HG03571 (cell line): ENCODE results near the gene FRG1.
"Not testable (repeated sequence)": the region's sequence is repeated elsewhere in the genome, so short reads cannot be mapped to it uniquely, and the experiment has no call there.

Experiments used
- ATAC-seq: cut with Tn5 transposase; IDR thresholded peaks from one replicate; pipeline ENCODE4 v1.9.1; 2021; ENCODE audit not compliant: unreplicated experiment

Gene FRG1

GRCh38 chr4:189940178-189941004 is at the start of gene FRG1:
FRG1 (plus strand) TSS chr4:189940872; CDS start chr4:189941010, 138 bp downstream.
- ATAC-seq: peak; percentile 100

- no peak for ATAC-seq
Measured at GRCh38 chr4:189897667-189898066, 43.0 kb upstream of the FRG1 start.

DNA sequence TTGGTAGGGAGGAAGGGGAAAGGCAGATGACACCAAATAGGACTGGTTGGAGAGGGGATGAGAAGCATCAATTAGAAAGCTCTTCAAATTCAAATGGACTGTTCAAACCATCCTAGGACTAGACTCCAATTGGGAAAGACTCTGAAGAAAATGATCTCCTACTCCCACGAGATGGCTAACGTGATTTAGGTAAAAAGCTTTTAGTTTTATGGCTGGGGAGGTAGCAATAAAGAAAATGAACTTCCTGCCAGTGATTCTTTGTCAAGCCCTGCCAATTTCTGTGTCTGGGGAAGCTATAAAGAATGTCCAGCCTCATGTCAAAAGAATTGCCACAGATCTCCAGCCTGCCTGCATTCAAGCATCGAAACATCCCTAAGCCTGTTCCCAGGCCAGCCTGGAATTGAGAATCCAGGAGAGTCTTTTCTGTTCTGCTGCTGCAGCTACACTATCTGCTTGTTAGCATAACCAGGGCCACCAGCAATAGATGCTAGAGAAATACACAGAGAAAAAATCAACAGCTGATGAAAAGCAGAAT is 41.1 kb upstream of the FRG1 start:
- ATAC-seq: not testable (repeated sequence)

DNA sequence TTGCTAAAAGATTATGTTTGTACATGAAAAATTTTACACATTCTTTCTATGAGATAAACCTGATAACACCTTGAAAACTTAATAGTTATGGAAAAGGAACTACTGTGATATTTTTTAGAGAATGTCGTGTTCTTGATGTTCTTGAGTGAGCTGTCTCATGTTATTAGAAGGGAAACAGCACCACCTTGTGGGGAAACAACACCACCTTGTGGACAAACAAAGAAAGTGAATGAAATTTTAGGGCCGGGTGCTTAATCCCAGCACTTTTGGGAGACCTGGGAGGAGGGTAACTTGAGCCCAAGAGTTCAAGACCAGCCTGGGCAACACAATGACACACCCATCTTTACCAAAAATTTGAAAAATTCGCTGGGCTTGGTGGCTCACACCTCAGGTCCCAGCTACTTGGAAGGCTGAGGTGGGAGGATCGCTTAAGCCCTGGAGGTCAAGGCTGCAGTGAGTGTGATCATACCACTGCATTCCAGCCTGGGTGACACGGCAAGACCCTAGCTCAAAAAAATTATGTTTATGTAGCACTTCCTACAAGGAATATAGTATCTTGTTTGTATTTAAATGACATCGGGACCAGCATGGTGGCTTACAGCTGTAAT is 36.1 kb upstream of the FRG1 start:
- ATAC-seq: not testable (repeated sequence)

GRCh38 chr4:189912170-189912569 is 28.5 kb upstream of the FRG1 start:
- ATAC-seq: no peak

- ATAC-seq: no peak
Measured at GRCh38 chr4:189917161-189917891, 23.3 kb upstream of the FRG1 start.

GRCh38 chr4:189921058-189921457 is 19.6 kb upstream of the FRG1 start:
- no peak for ATAC-seq

GRCh38 chr4:189926742-189927141 is 13.9 kb upstream of the FRG1 start:
- not testable (repeated sequence) for ATAC-seq

DNA sequence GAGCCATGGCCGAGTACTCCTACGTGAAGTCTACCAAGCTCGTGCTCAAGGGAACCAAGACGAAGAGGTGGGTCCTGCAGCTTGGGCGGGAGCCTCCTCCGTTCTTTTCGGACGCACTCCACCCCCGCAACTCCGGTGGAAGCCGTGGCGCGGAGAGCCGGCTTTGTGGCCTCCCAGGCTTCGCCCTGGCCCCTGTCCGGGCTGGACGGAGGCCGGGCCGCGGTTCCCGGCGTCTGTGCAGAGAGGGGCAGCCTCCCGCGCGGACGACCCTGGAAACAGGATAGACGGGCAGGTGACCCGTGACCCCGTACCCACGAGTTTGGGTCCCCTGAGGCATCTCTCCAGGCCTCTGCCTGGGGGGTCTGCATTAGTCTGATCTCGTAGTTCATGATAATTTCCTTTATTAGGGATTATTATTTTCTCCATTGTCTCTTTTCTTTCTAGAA is 356 bp downstream of the FRG1 start:
- ATAC-seq: no peak

- ATAC-seq: not testable (repeated sequence)
Measured at GRCh38 chr4:189942412-189942811, 1.7 kb downstream of the FRG1 start.

- ATAC-seq: not testable (repeated sequence)
Measured at GRCh38 chr4:189944077-189944476, 3.4 kb downstream of the FRG1 start.

DNA sequence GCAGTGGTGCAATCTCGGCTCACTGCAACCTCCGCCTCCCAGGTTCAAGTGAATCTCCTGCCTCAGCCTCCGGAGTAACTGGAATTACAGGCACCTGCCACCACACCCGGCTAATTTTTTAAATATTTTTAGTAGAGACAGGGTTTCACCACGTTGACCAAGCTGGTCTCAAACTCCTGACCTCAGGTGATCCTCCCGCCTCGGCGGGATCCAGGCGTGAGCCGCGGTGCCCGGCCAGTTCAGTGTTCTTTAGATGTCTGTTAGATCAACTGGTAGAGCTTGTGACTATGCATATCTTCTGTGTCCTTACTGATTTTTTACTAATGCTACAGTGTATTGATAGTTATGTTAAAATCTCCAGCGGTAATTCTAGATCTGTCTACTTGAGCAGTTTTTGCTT is 6.2 kb downstream of the FRG1 start:
- not testable (repeated sequence) for ATAC-seq

DNA sequence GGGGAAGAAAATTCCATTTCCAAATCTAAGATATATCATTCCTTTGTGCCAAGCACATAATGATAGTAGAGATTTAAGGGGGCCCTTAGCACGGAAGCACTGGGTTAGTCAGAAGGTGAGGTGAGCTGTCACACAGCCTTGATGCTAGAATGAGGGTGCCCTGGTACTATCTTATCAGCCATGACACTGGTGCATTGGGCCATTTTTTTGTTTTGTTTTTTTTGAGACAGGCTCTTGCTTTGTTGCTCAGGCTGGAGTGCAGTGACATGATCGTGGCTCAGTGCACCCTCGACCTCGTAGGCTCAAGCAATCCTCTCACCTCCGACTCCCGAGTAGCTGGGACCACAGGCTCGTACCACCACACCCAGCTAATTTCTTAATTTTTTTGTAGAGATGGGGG is 7.8 kb downstream of the FRG1 start:
- ATAC-seq: not testable (repeated sequence)

DNA sequence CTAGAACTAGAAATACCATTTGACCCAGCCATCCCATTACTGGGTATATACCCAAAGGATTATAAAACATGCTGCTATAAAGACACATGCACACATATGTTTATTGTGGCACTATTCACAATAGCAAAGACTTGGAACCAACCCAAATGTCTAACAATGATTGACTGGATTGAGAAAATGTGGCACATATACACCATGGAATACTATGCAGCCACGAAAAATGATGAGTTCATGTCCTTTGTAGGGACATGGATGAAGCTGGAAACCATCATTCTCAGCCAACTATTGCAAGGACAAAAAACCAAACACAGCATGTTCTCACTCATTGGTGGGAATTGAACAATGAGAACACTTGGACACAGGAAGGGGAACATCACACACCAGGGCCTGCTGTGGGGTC is 28.6 kb downstream of the FRG1 start:
- not testable (repeated sequence) for ATAC-seq

- ATAC-seq: no peak
Measured at GRCh38 chr4:189973646-189974045, 33.0 kb downstream of the FRG1 start.

DNA sequence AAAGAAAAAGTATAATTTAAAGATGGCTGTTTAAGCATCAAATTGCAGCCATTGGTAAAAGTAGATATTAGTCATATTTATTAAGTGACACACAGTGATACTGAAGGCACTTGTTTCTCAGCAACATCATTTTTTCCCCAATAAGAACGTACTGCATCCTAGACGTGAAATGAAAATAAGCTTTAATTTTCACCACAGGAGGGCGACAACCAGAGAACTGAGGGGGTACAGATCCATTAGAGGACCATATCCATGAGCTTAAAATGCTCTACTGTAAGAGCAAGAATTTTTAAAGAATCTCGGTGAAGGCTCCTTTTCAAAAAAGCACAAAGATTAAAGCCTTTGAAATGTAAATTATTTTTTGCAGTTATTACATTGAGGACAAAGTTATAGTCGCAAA is 33.4 kb downstream of the FRG1 start:
- ATAC-seq: no peak

GRCh38 chr4:189979196-189980047 is 38.8 kb downstream of the FRG1 start:
- ATAC-seq: no peak

GRCh38 chr4:189980292-189980691 is 39.6 kb downstream of the FRG1 start:
- ATAC-seq: not testable (repeated sequence)

GRCh38 chr4:189981970-189982369 is 41.3 kb downstream of the FRG1 start:
- ATAC-seq: no peak

- ATAC-seq: not testable (repeated sequence)
Measured at GRCh38 chr4:189983916-189984526, 43.3 kb downstream of the FRG1 start.
